Neural progenitor cell (in vitro differentiated cells): ENCODE data around the gene CD200R1L. TPM values are rescaled to one million over a fixed set of nuclear protein-coding genes. Genes with fewer than 3 reads are reported as not detected.

Source experiments
- DNase-seq: peaks from one replicate; pipeline ENCODE4 v3.0.0-alpha.2; 2016; ENCODE audit warnings: low spot score
- H2AFZ ChIP-seq: fragments of 200-600 bp; sonication (generic); replicated peaks from 2 replicates; pipeline ENCODE4 v1.6.1; 2016; ENCODE audit warnings: antibody characterized with exemption
- H3F3A ChIP-seq: fragments of 200-600 bp; sonication (generic); 2 replicates; pipeline ENCODE4 v1.6.1; 2016; ENCODE audit warnings: antibody characterized with exemption, low read depth
- H3K27ac ChIP-seq: fragments of 200-600 bp; sonication (generic); 2 replicates; pipeline ENCODE4 v1.5.1; 2016; ENCODE audit warnings: mild to moderate bottlenecking
- H3K27me3 ChIP-seq: fragments of 200-600 bp; sonication (generic); 2 replicates; pipeline ENCODE4 v1.6.1; 2016; ENCODE audit warnings: mild to moderate bottlenecking, moderate library complexity
- H3K36me3 ChIP-seq: fragments of 200-600 bp; sonication (generic); 2 replicates; pipeline ENCODE4 v1.5.1; 2016
- H3K4me1 ChIP-seq: fragments of 200-600 bp; sonication (generic); 2 replicates; pipeline ENCODE4 v1.6.1; 2016; ENCODE audit warnings: mixed run types
- H3K4me2 ChIP-seq: fragments of 200-600 bp; sonication (generic); 2 replicates; pipeline ENCODE4 v1.6.1; 2016
- H3K4me3 ChIP-seq: fragments of 200-600 bp; sonication (generic); 2 replicates; pipeline ENCODE4 v1.5.1; 2016
- H3K79me2 ChIP-seq: fragments of 200-600 bp; sonication (generic); 2 replicates; pipeline ENCODE4 v1.6.1; 2016; ENCODE audit warnings: low read depth
- H3K9ac ChIP-seq: fragments of 200-600 bp; sonication (generic); 2 replicates; pipeline ENCODE4 v1.6.1; 2016
- H3K9me3 ChIP-seq: fragments of 200-600 bp; sonication (generic); 2 replicates; pipeline ENCODE4 v1.5.1; 2016; ENCODE audit warnings: low read depth
- H4K20me1 ChIP-seq: fragments of 200-600 bp; sonication (generic); 2 replicates; pipeline ENCODE4 v1.6.1; 2016; ENCODE audit warnings: low read depth
- H3K27ac Mint-ChIP-seq: 3 replicates; pipeline ENCODE4 v1.8.0; 2021; ENCODE audit warnings: mixed read lengths
- H3K27me3 Mint-ChIP-seq: 2 replicates; pipeline ENCODE4 v1.8.0; 2022; ENCODE audit warnings: low read depth, mild to moderate bottlenecking, inconsistent platforms, moderate library complexity, mixed read lengths; ENCODE audit not compliant: insufficient read depth
- H3K36me3 Mint-ChIP-seq: 3 replicates; pipeline ENCODE4 v1.8.0; 2021; ENCODE audit warnings: mixed read lengths
- H3K4me1 Mint-ChIP-seq: 3 replicates; pipeline ENCODE4 v1.8.0; 2021; ENCODE audit warnings: mixed read lengths
- H3K4me3 Mint-ChIP-seq: 3 replicates; pipeline ENCODE4 v1.8.0; 2021; ENCODE audit warnings: mild to moderate bottlenecking, moderate library complexity, mixed read lengths
- H3K9me3 Mint-ChIP-seq: 3 replicates; pipeline ENCODE4 v1.8.0; 2020; ENCODE audit warnings: mixed read lengths
- CTCF ChIP-seq: fragments of 200-600 bp; sonication (generic); IDR thresholded peaks from 2 replicates; pipeline ENCODE4 v1.5.1; 2017; ENCODE audit warnings: antibody characterized with exemption, mild to moderate bottlenecking
- EZH2 ChIP-seq: fragments of 200-600 bp; sonication (generic); IDR thresholded peaks from 2 replicates; pipeline ENCODE4 v1.6.1; 2017; ENCODE audit warnings: antibody characterized with exemption, mild to moderate bottlenecking, moderate library complexity
- EZH2phosphoT487 ChIP-seq: fragments of 200-600 bp; sonication (generic); IDR thresholded peaks from 2 replicates; pipeline ENCODE4 v1.6.1; 2017; ENCODE audit warnings: antibody characterized with exemption
- total RNA-seq: library from RNA; depleted of rRNA; stranded (reverse); fragments of >200 nt; gene quantifications from 2 replicates; pipeline ENCODE4 v1.2.3, GENCODE V29; 2015; ENCODE audit warnings: low replicate concordance

Gene CD200R1L
- total RNA-seq, 1 donor from 2014 or later: not detected

- TF ChIP-seq EZH2phosphoT487 (no peak), CTCF (no peak), EZH2 (no peak)
Measured at GRCh38 chr3:112776836-112777235, 69.8 kb downstream of the CD200R1L start.

GRCh38 chr3:112776000-112776399, 70.7 kb downstream of the CD200R1L start:
- H3K27ac ChIP-seq: no peak overlapping the region
- Mint-ChIP-seq H3K27ac (no peak overlapping the region), H3K4me3 (no peak overlapping the region), H3K9me3 (no peaks in the 10 kb centered on the region), H3K27me3 (peaks cover 3% of the 10 kb centered on the region), H3K36me3 (no peaks in the 10 kb centered on the region), H3K4me1 (no peaks in the 10 kb centered on the region)
- no peaks in the 10 kb centered on the region for H3K36me3 ChIP-seq
- no peaks in the 10 kb centered on the region for H3K27me3 ChIP-seq
- no peaks in the 10 kb centered on the region for H3K4me1 ChIP-seq
- no peaks in the 10 kb centered on the region for H3K9me3 ChIP-seq
- no peaks in the 10 kb centered on the region for H3K79me2 ChIP-seq
- H3K9ac ChIP-seq: no peak overlapping the region
- DNase-seq: no peak
- no peaks in the 10 kb centered on the region for H4K20me1 ChIP-seq
- no peaks in the 10 kb centered on the region for H3F3A ChIP-seq
- no peak overlapping the region for H3K4me3 ChIP-seq
- H3K4me2 ChIP-seq: no peak overlapping the region
- no peak overlapping the region for H2AFZ ChIP-seq
- TF ChIP-seq EZH2phosphoT487: no peak
- no peak for TF ChIP-seq CTCF
- TF ChIP-seq EZH2: no peak

More at GRCh38 chr3:112776836-112777235, 69.8 kb downstream of the CD200R1L start:
- no peaks in the 10 kb centered on the region for H3K79me2 ChIP-seq
- Mint-ChIP-seq H3K36me3 (no peaks in the 10 kb centered on the region), H3K4me3 (no peak overlapping the region), H3K4me1 (no peaks in the 10 kb centered on the region), H3K27me3 (peaks cover 3% of the 10 kb centered on the region), H3K27ac (no peak overlapping the region), H3K9me3 (no peaks in the 10 kb centered on the region)
- no peak overlapping the region for H3K4me2 ChIP-seq
- no peak overlapping the region for H2AFZ ChIP-seq
- H3K9ac ChIP-seq: no peak overlapping the region
- H3K27ac ChIP-seq: no peak overlapping the region
- no peaks in the 10 kb centered on the region for H3K4me1 ChIP-seq
- H3K27me3 ChIP-seq: no peaks in the 10 kb centered on the region
- no peaks in the 10 kb centered on the region for H4K20me1 ChIP-seq
- H3K36me3 ChIP-seq: no peaks in the 10 kb centered on the region
- H3F3A ChIP-seq: no peaks in the 10 kb centered on the region
- no peak overlapping the region for H3K4me3 ChIP-seq
- no peaks in the 10 kb centered on the region for H3K9me3 ChIP-seq
- DNase-seq: no peak

GRCh38 chr3:112775011-112775742, 71.5 kb downstream of the CD200R1L start:
- Histone ChIP-seq H3K36me3 (no peaks in the 10 kb centered on the region), H3K4me2 (no peak overlapping the region)

More at GRCh38 chr3:112775011-112775742, 71.5 kb downstream of the CD200R1L start:
- Histone ChIP-seq H2AFZ (no peak overlapping the region), H3F3A (no peaks in the 10 kb centered on the region), H4K20me1 (no peaks in the 10 kb centered on the region), H3K27me3 (no peaks in the 10 kb centered on the region), H3K9ac (no peak overlapping the region), H3K79me2 (no peaks in the 10 kb centered on the region), H3K4me3 (no peak overlapping the region), H3K9me3 (no peaks in the 10 kb centered on the region), H3K27ac (no peak overlapping the region), H3K4me1 (no peaks in the 10 kb centered on the region)
- peaks cover 3% of the 10 kb centered on the region for H3K27me3 Mint-ChIP-seq
- no peak overlapping the region for H3K4me3 Mint-ChIP-seq
- TF ChIP-seq CTCF (no peak), EZH2 (no peak), EZH2phosphoT487 (no peak)
- H3K4me1 Mint-ChIP-seq: no peaks in the 10 kb centered on the region
- no peaks in the 10 kb centered on the region for H3K36me3 Mint-ChIP-seq
- no peak for DNase-seq
- H3K27ac Mint-ChIP-seq: no peak overlapping the region
- no peaks in the 10 kb centered on the region for H3K9me3 Mint-ChIP-seq
